ENCODE results near the gene DOCK10.
"Not testable (repeated sequence)": the region's sequence is repeated elsewhere in the genome, so short reads cannot be mapped to it uniquely, and the experiment has no call there.

DOCK10 gene

GRCh38 chr2:225064362-225064761 lies 22.1 kb upstream of the DOCK10 start:
- Histone ChIP-seq H3K27ac (no peak overlapping the region), H3K4me3 (ENCODE audit: low read depth in 1 of 2, low read length in 1 of 2) (no peak overlapping the region), H3K27me3 (no peaks in the 10 kb centered on the region), H3K4me1 (ENCODE audit: control insufficient read depth in 1 of 2, insufficient read depth in 1 of 2, low read depth in 1 of 2, low read length in 1 of 2) (no peaks in the 10 kb centered on the region), H3K9me3 (no peaks in the 10 kb centered on the region), H3K36me3 (no peaks in the 10 kb centered on the region)
- no peak for TF ChIP-seq CTCF (IDR thresholded peaks at IDR 0.05)

- Histone ChIP-seq H3K9me3 (no peaks in the 10 kb centered on the region), H3K4me1 (ENCODE audit: control insufficient read depth in 1 of 2, insufficient read depth in 1 of 2, low read depth in 1 of 2, low read length in 1 of 2) (no peaks in the 10 kb centered on the region), H3K27ac (no peak overlapping the region), H3K27me3 (no peaks in the 10 kb centered on the region), H3K36me3 (no peaks in the 10 kb centered on the region), H3K4me3 (ENCODE audit: low read depth in 1 of 2, low read length in 1 of 2) (no peak overlapping the region)
- TF ChIP-seq CTCF (IDR thresholded peaks at IDR 0.05) = no peak
Measured at GRCh38 chr2:225056330-225057073, 14.2 kb upstream of the DOCK10 start.

GRCh38 chr2:225055714-225056113 lies 13.4 kb upstream of the DOCK10 start:
- TF ChIP-seq CTCF (IDR thresholded peaks at IDR 0.05) = no peak
- H3K9me3 ChIP-seq = no peaks in the 10 kb centered on the region
- H3K4me1 ChIP-seq (ENCODE audit: control insufficient read depth in 1 of 2, insufficient read depth in 1 of 2, low read depth in 1 of 2, low read length in 1 of 2) = no peaks in the 10 kb centered on the region
- H3K27me3 ChIP-seq = no peaks in the 10 kb centered on the region
- no peaks in the 10 kb centered on the region for H3K36me3 ChIP-seq
- H3K4me3 ChIP-seq (ENCODE audit: low read depth in 1 of 2, low read length in 1 of 2) = no peak overlapping the region
- H3K27ac ChIP-seq = no peak overlapping the region

- TF ChIP-seq CTCF (IDR thresholded peaks at IDR 0.05) = no peak
- Histone ChIP-seq H3K27me3 (no peaks in the 10 kb centered on the region), H3K9me3 (no peaks in the 10 kb centered on the region), H3K27ac (no peak overlapping the region), H3K4me3 (ENCODE audit: low read depth in 1 of 2, low read length in 1 of 2) (no peak overlapping the region), H3K36me3 (no peaks in the 10 kb centered on the region), H3K4me1 (ENCODE audit: control insufficient read depth in 1 of 2, insufficient read depth in 1 of 2, low read depth in 1 of 2, low read length in 1 of 2) (no peaks in the 10 kb centered on the region)
Measured at GRCh38 chr2:225052703-225053102, 10.4 kb upstream of the DOCK10 start.

- not testable (repeated sequence) for H3K9me3 ChIP-seq; H3K27ac ChIP-seq; H3K4me1 ChIP-seq (ENCODE audit: control insufficient read depth in 1 of 2, insufficient read depth in 1 of 2, low read depth in 1 of 2, low read length in 1 of 2); H3K36me3 ChIP-seq; H3K4me3 ChIP-seq (ENCODE audit: low read depth in 1 of 2, low read length in 1 of 2)
- peaks cover 42% of the 10 kb centered on the region for H3K27me3 ChIP-seq
Measured at GRCh38 chr2:225047502-225047901, 5.2 kb upstream of the DOCK10 start.

- Histone ChIP-seq H3K27me3 (peaks cover 61% of the 10 kb centered on the region), H3K9me3 (no peaks in the 10 kb centered on the region), H3K27ac (no peak overlapping the region), H3K4me1 (ENCODE audit: control insufficient read depth in 1 of 2, insufficient read depth in 1 of 2, low read depth in 1 of 2, low read length in 1 of 2) (peaks cover 18 to 21% of the 10 kb centered on the region in 2 experiments), H3K36me3 (no peaks in the 10 kb centered on the region), H3K4me3 (ENCODE audit: low read depth in 1 of 2, low read length in 1 of 2) (peak overlapping the region in 1 of 2 experiments; percentile 61)
- TF ChIP-seq CTCF (IDR thresholded peaks at IDR 0.05) = no peak
Measured at GRCh38 chr2:225042800-225043167, 516 bp upstream of the DOCK10 start.

Data from neutrophil (primary cell).